ENCODE measurements around the gene TTC9B.

GRCh38 chr19:40265055-40265762 is 47.0 kb upstream of the TTC9B start:
- no peak for TF ChIP-seq CTCF (IDR thresholded peaks at IDR 0.05; ENCODE audit: low read depth, low read length, missing input control)
- no peak for TF ChIP-seq MAX (IDR thresholded peaks at IDR 0.05)

Data from liver (tissue), 2 donors.